K562 (cell line): ENCODE measurements around the gene HDAC1. TPM values are rescaled to one million over a fixed set of nuclear protein-coding genes. Genes with fewer than 3 reads are reported as not detected.
"Not testable (repeated sequence)": the region's sequence is repeated elsewhere in the genome, so short reads cannot be mapped to it uniquely, and the experiment has no call there.

Experiments
- ATAC-seq: fragments of 200-7000 bp; cut with Tn5 transposase; 3 replicates; pipeline ENCODE4 v1.9.1; 2020; ENCODE audit warnings: moderate library complexity
- BruUV-seq: library from RNA; stranded (reverse); fragments of 400-500 nt; replicated peaks from 2 replicates; lab custom pipeline; 2021; lab: Mats Ljungman, UMichigan
- CTCF ChIA-PET: fragments of 300-600 bp; formaldehyde crosslinking; extraction: SDS; loops from one replicate; lab custom pipeline; 2021; ENCODE audit warnings: low intra/inter-chr PET ratio; lab: Yijun Ruan, JAX
- POLR2A ChIA-PET: fragments of 300-600, 350-650 bp; sonication (Branson Sonifier 250); formaldehyde crosslinking; extraction: SDS; loops from one replicate; lab custom pipeline; 2021; ENCODE audit warnings: antibody characterized with exemption, inconsistent platforms; lab: Yijun Ruan, JAX
- DNase-seq, 4 experiments: peaks; one replicate each; pipeline versions ENCODE4 v3.0.0 to v3.0.0-alpha.2; 2011 to 2018; ENCODE audit warnings: low spot score in 3 of 4, mixed read lengths in 3 of 4; ENCODE audit errors: extremely low read depth in 1 of 4
- FAIRE-seq: peaks from 2 replicates; lab custom pipeline; 2011; peaks lifted over from hg19 to GRCh38; lab: Jason Lieb, UNC
- H2AFZ ChIP-seq: 2 replicates; pipeline ENCODE4 v1.6.0; 2011; ENCODE audit warnings: low read depth, low read length, control low read depth, inconsistent platforms
- H3K27ac ChIP-seq: fragments of 200-600 bp; 3 replicates; pipeline ENCODE4 v1.8.0; 2011; ENCODE audit warnings: low read depth, mild to moderate bottlenecking, control low read depth, inconsistent platforms, low read length, moderate library complexity, mixed read lengths; ENCODE audit errors: extremely low read depth
- H3K27me3 ChIP-seq, 2 experiments: fragments of 300-600 bp in 1 of 2; 2 replicates in 1 of 2; 3 replicates in 1 of 2; pipeline versions ENCODE4 v1.6.0 to v1.8.0; 2011; ENCODE audit warnings: inconsistent platforms in 2 of 2, low read length in 2 of 2, mild to moderate bottlenecking in 1 of 2, mixed read lengths in 1 of 2, moderate library complexity in 1 of 2; ENCODE audit not compliant: control insufficient read depth in 2 of 2, insufficient read depth in 2 of 2
- H3K36me3 ChIP-seq: fragments of 300-600 bp; 3 replicates; pipeline ENCODE4 v1.8.0; 2011; ENCODE audit warnings: mild to moderate bottlenecking, low read length, inconsistent platforms; ENCODE audit not compliant: control insufficient read depth, insufficient read depth
- H3K4me1 ChIP-seq, 2 experiments: fragments of 200-600 bp in 1 of 2; replicated peaks in 1 of 2; 2 replicates in 1 of 2; 3 replicates in 1 of 2; pipeline versions ENCODE4 v1.5.1 to v1.8.0; 2011; ENCODE audit warnings: inconsistent platforms in 2 of 2, low read length in 2 of 2, mild to moderate bottlenecking in 1 of 2, mixed read lengths in 1 of 2, moderate library complexity in 1 of 2; ENCODE audit not compliant: control insufficient read depth in 2 of 2, insufficient read depth in 2 of 2
- H3K4me2 ChIP-seq: 2 replicates; pipeline ENCODE4 v1.6.1; 2011; ENCODE audit warnings: low read length, control low read depth, inconsistent platforms, mixed read lengths; ENCODE audit not compliant: insufficient read depth
- H3K4me3 ChIP-seq: fragments of 200-600 bp; sonication (generic), shearing (Covaris generic); 2 replicates; pipeline ENCODE4 v1.5.1; 2016; ENCODE audit warnings: control low read depth, inconsistent platforms
- H3K79me2 ChIP-seq: fragments of 200-600 bp; 3 replicates; pipeline ENCODE4 v1.8.0; 2011; ENCODE audit warnings: low read length, inconsistent platforms; ENCODE audit not compliant: control insufficient read depth, insufficient read depth
- H3K9ac ChIP-seq, 2 experiments: 2 replicates each; pipeline versions ENCODE4 v1.6.0 to v1.6.1; 2011; ENCODE audit warnings: low read depth in 2 of 2, low read length in 2 of 2, control low read depth in 1 of 2, inconsistent platforms in 1 of 2, mild to moderate bottlenecking in 1 of 2, mixed read lengths in 1 of 2; ENCODE audit not compliant: insufficient read depth in 1 of 2
- H3K9me1 ChIP-seq: one replicate; pipeline ENCODE4 v1.6.0; 2011; ENCODE audit warnings: inconsistent platforms, mild to moderate bottlenecking, low read length, moderate library complexity; ENCODE audit not compliant: control insufficient read depth, insufficient read depth
- H3K9me3 ChIP-seq: replicated peaks from 2 replicates; pipeline ENCODE4 v1.5.1; 2011; ENCODE audit warnings: low read depth, low read length, inconsistent platforms; ENCODE audit not compliant: control insufficient read depth, insufficient read depth
- H4K20me1 ChIP-seq: replicated peaks from 2 replicates; pipeline ENCODE4 v1.6.1; 2011; ENCODE audit warnings: low read length, inconsistent platforms, mixed read lengths; ENCODE audit not compliant: control insufficient read depth, insufficient read depth
- CREB3 ChIP-seq: fragments of 450-650 bp; conservative IDR thresholded peaks from 2 replicates; pipeline ENCODE4 v1.6.1; 2016; ENCODE audit warnings: missing genetic modification characterization, low read depth, mild to moderate bottlenecking, missing compliant biosample characterization, moderate library complexity
- MIER1 ChIP-seq: fragments of 450-650 bp; IDR thresholded peaks from 2 replicates; pipeline ENCODE4 v1.6.1; 2016; ENCODE audit warnings: antibody characterized with exemption, mild to moderate bottlenecking, low read depth
- NFRKB ChIP-seq: fragments of 450-650 bp; IDR thresholded peaks from 2 replicates; pipeline ENCODE4 v1.6.1; 2016; ENCODE audit warnings: low read depth
- RFX7 ChIP-seq: fragments of 250-450 bp; sonication (Bioruptor Pico); IDR thresholded peaks from 2 replicates; pipeline ENCODE4 v1.5.1; 2021; ENCODE audit warnings: mild to moderate bottlenecking
- SMARCA5 ChIP-seq: fragments of 450-650 bp; IDR thresholded peaks from 2 replicates; pipeline ENCODE4 v1.6.1; 2016
- WGBS: fragments of 100-300 bp; shearing (Covaris generic); methylation state at CpG from one replicate; pipeline ENCODE4 v1.1.6; 2016; ENCODE audit warnings: low coverage, mixed read lengths; ENCODE audit not compliant: insufficient coverage; ENCODE audit errors: missing lambda C conversion rate; 5-methylcytosine and 5-hydroxymethylcytosine counted together
- in situ Hi-C: fragments of 300-500 bp; cut with MboI; formaldehyde crosslinking; loops from 4 replicates; pipeline ENCODE4 v1.15.0; 2018; ENCODE audit warnings: inconsistent platforms, mixed read lengths
- intact Hi-C: fragments of 100-400 bp; cut with micrococcal nuclease; formaldehyde crosslinking; loops from 2 replicates; pipeline ENCODE4 v1.14.2; 2022
- polyA plus RNA-seq, 8 experiments: library from polyadenylated mRNA; depleted of rRNA in 4 of 8; stranded (reverse) in 5 of 8; unstranded in 3 of 8; fragments of >200 nt; fragmentation: Nextera tagmentation in 2 of 8; fragmentation: Illumina TruSeq in 1 of 8; extraction: Ambion mirVana in 2 of 8; extraction: Trizol in 1 of 8; gene quantifications; 2 replicates each; pipeline versions ENCODE4 v1.2.1 to v1.2.3, GENCODE V29; 2011 to 2014; ENCODE audit warnings: inconsistent platforms in 1 of 8, missing spikeins in 1 of 8
- total RNA-seq, 7 experiments: library from RNA; depleted of rRNA in 6 of 7; stranded (reverse); fragments of >200 nt in 6 of 7; fragmentation: Illumina TruSeq in 2 of 7; extraction: Trizol in 2 of 7; gene quantifications; 2 replicates each; pipeline versions ENCODE4 v1.2.1 to v1.2.3, GENCODE V29; 2011 to 2021; ENCODE audit warnings: low replicate concordance in 1 of 7

Gene HDAC1
- total and polyA plus RNA-seq, 9 of the 15 experiments (the other 6 are each of a cell fraction or from before 2014, with no cell fraction given): 169 to 384 (median 193) TPM

GRCh38 chr1:32291145-32291707 lies 657 bp upstream of the HDAC1 start (continued):
- TF ChIP-seq NFRKB (no peak; the same call in none of the 2 replicates), CREB3 (peak; percentile 67; the same call in 1 of the 2 replicates), RFX7 (CRISPR knock-in tag) (peak; percentile 37; the same call in 1 of the 2 replicates), SMARCA5 (0 out of 2 replicates have a peak, but pooled peaks have one; percentile 11), MIER1 (0 out of 2 replicates have a peak, but pooled peaks have one; percentile 61)

DNA sequence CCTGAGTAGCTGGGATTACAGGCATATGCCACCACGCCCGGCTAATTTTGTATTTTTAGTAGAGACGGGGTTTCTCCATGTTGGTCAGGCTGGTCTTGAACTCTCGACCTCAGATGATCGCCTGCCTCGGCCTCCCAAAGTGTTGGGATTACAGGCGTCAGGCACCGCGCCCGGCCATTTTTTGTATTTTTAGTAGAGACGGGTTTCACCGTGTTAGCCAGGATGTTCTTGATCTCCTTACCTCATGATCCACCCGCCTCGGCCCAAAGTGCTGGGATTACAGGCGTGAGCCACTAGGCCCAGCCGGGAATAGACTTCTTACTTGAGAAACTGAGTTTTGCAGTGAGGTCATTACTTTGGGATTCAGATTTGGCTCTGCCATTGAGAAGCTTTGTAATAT lies 6.3 kb downstream of the HDAC1 start:
- H3K4me2 ChIP-seq, ATAC-seq, BruUV-seq, H3K9me1 ChIP-seq, DNase-seq, in situ Hi-C loops, intact Hi-C loops, H3K4me3 ChIP-seq, H2AFZ ChIP-seq, FAIRE-seq, CTCF ChIA-PET, H3K27me3 ChIP-seq, H4K20me1 ChIP-seq, H3K9me3 ChIP-seq, H3K27ac ChIP-seq: not testable (repeated sequence)
- peaks cover 67% of the 10 kb centered on the region for H3K36me3 ChIP-seq
- peaks cover 80% of the 10 kb centered on the region for H3K79me2 ChIP-seq
- POLR2A ChIA-PET: interaction anchor here (0.7 kb wide), 1 partner anchor 653 kb away, joined by 3 read pairs; no protein-coding TSS in a partner anchor
- 0 out of 4 replicates have a peak overlapping the region, but pooled peaks of 1 of the 2 experiments have one; percentile 53 for H3K9ac ChIP-seq
- H3K4me1 ChIP-seq: peaks cover 16 to 22% of the 10 kb centered on the region in 2 experiments; a peak in 4 of 5 replicates
- 91% methylated on average over 16 of the region's 16 CpGs for WGBS
